ENCODE measurements around the gene SLC29A4.
A peak's percentile ranks its signal among the peaks of the same experiment; 100 is the strongest.
"Not testable (repeated sequence)": the region's sequence is repeated elsewhere in the genome, so short reads cannot be mapped to it uniquely, and the experiment has no call there.

Gene SLC29A4

GRCh38 chr7:5274985-5275431 lies 7.7 kb upstream of the SLC29A4 start:
- DNase-seq, result not testable (repeated sequence)

GRCh38 chr7:5275510-5275909 lies 7.2 kb upstream of the SLC29A4 start:
- not testable (repeated sequence) for DNase-seq

- not testable (repeated sequence) for DNase-seq
Measured at GRCh38 chr7:5276123-5276522, 6.6 kb upstream of the SLC29A4 start.

GRCh38 chr7:5276611-5277010 lies 6.1 kb upstream of the SLC29A4 start:
- no peak for DNase-seq

GRCh38 chr7:5278766-5279165 lies 4.0 kb upstream of the SLC29A4 start:
- no peak for DNase-seq

- no peak for DNase-seq
Measured at GRCh38 chr7:5279734-5280133, 3.0 kb upstream of the SLC29A4 start.

- not testable (repeated sequence) for DNase-seq
Measured at GRCh38 chr7:5281598-5282500, 894 bp upstream of the SLC29A4 start.

- no peak for DNase-seq
Measured at GRCh38 chr7:5283421-5284303, 919 bp downstream of the SLC29A4 start.

- DNase-seq, result peak; percentile 80
Measured at GRCh38 chr7:5284304-5285281, 1.9 kb downstream of the SLC29A4 start.

GRCh38 chr7:5286933-5287332 lies 4.2 kb downstream of the SLC29A4 start:
- DNase-seq, result no peak

GRCh38 chr7:5287373-5287772 lies 4.6 kb downstream of the SLC29A4 start:
- DNase-seq, result not testable (repeated sequence)

GRCh38 chr7:5287802-5288201 lies 5.1 kb downstream of the SLC29A4 start:
- DNase-seq, result no peak

GRCh38 chr7:5288560-5288959 lies 5.8 kb downstream of the SLC29A4 start:
- DNase-seq, result not testable (repeated sequence)

- no peak for DNase-seq
Measured at GRCh38 chr7:5289355-5289754, 6.6 kb downstream of the SLC29A4 start.

GRCh38 chr7:5291301-5291700 lies 8.6 kb downstream of the SLC29A4 start:
- no peak for DNase-seq

- not testable (repeated sequence) for DNase-seq
Measured at GRCh38 chr7:5291711-5292335, 9.1 kb downstream of the SLC29A4 start.

GRCh38 chr7:5294169-5294987 lies 11.6 kb downstream of the SLC29A4 start:
- no peak for DNase-seq

GRCh38 chr7:5295039-5296014 lies 12.6 kb downstream of the SLC29A4 start:
- DNase-seq, result no peak

GRCh38 chr7:5296015-5296610 lies 13.4 kb downstream of the SLC29A4 start:
- no peak for DNase-seq

Data from DMS153 (cell line).